HEK293 (cell line): ENCODE data around the gene COL11A2.

Experiments
- CTCF ChIP-seq: fragments of 450-650 bp; formaldehyde crosslinking; IDR thresholded peaks from 2 replicates; pipeline ENCODE4 v1.5.1; 2016; ENCODE audit warnings: missing biosample characterization, missing genetic modification characterization
- ELK4 ChIP-seq: IDR thresholded peaks from 2 replicates; pipeline ENCODE4 v1.6.1; 2011; ENCODE audit warnings: mild to moderate bottlenecking, low read depth, low read length, borderline replicate concordance
- PRDM2 ChIP-seq: fragments of 450-650 bp; formaldehyde crosslinking; IDR thresholded peaks from 2 replicates; pipeline ENCODE4 v1.5.1; 2016; ENCODE audit warnings: missing biosample characterization, missing genetic modification characterization, borderline replicate concordance
- YY2 ChIP-seq: fragments of 450-650 bp; formaldehyde crosslinking; IDR thresholded peaks from 2 replicates; pipeline ENCODE4 v1.5.1; 2016; ENCODE audit warnings: missing biosample characterization, missing genetic modification characterization
- ZFP37 ChIP-seq: fragments of 450-650 bp; formaldehyde crosslinking; IDR thresholded peaks from 2 replicates; pipeline ENCODE4 v1.5.1; 2016; ENCODE audit warnings: missing biosample characterization, missing genetic modification characterization
- ZNF140 ChIP-seq: fragments of 450-650 bp; formaldehyde crosslinking; IDR thresholded peaks from 2 replicates; pipeline ENCODE4 v1.5.1; 2016; ENCODE audit warnings: missing biosample characterization, missing genetic modification characterization
- ZNF148 ChIP-seq: fragments of 450-650 bp; formaldehyde crosslinking; IDR thresholded peaks from 2 replicates; pipeline ENCODE4 v1.5.0; 2017; ENCODE audit warnings: missing biosample characterization, missing genetic modification characterization, borderline replicate concordance
- ZNF544 ChIP-seq: fragments of 450-650 bp; formaldehyde crosslinking; IDR thresholded peaks from 2 replicates; pipeline ENCODE4 v1.5.0; 2017; ENCODE audit warnings: missing biosample characterization, missing genetic modification characterization
- ZNF555 ChIP-seq: fragments of 450-650 bp; formaldehyde crosslinking; conservative IDR thresholded peaks from 2 replicates; pipeline ENCODE4 v1.5.1; 2017; ENCODE audit warnings: missing biosample characterization, mild to moderate bottlenecking, missing genetic modification characterization, inconsistent platforms
- ZNF768 ChIP-seq: fragments of 450-650 bp; formaldehyde crosslinking; IDR thresholded peaks from 2 replicates; pipeline ENCODE4 v1.5.1; 2018; ENCODE audit warnings: missing biosample characterization, mild to moderate bottlenecking, missing genetic modification characterization

- no peak for TF ChIP-seq CTCF (tag by site-specific recombination)
- no peak for TF ChIP-seq ZNF555 (tag by site-specific recombination)
- TF ChIP-seq ZNF140 (tag by site-specific recombination) = no peak
- no peak for TF ChIP-seq ZFP37
- no peak for TF ChIP-seq ZNF544 (tag by site-specific recombination)
- no peak for TF ChIP-seq ELK4
- no peak for TF ChIP-seq ZNF768 (tag by site-specific recombination)
- TF ChIP-seq ZNF148 (tag by site-specific recombination) = no peak
- no peak for TF ChIP-seq PRDM2 (tag by site-specific recombination)
- no peak for TF ChIP-seq YY2 (tag by site-specific recombination)
These were observed 66.1 kb downstream of the COL11A2 start for GRCh38 chr6:33126101-33126714.
